HFF-Myc (cell line): ENCODE data around the gene MSI2.

ENCODE experiments used
- DNase-seq: peaks from one replicate; pipeline ENCODE4 v3.0.0-alpha.2; 2011; ENCODE audit warnings: low read depth; ENCODE audit errors: extremely low read depth
- H3K4me3 ChIP-seq: replicated peaks from 2 replicates; pipeline ENCODE4 v1.5.1; 2011; ENCODE audit warnings: low read depth, mild to moderate bottlenecking, control low read depth, low read length
- TF ChIP-seq, protein P1 (sequence below): IDR thresholded peaks from 2 replicates; pipeline ENCODE4 v1.5.1; 2012; ENCODE audit warnings: mild to moderate bottlenecking, low read depth, low read length, control low read depth; ENCODE audit errors: missing control alignments

MSI2 gene

DNA sequence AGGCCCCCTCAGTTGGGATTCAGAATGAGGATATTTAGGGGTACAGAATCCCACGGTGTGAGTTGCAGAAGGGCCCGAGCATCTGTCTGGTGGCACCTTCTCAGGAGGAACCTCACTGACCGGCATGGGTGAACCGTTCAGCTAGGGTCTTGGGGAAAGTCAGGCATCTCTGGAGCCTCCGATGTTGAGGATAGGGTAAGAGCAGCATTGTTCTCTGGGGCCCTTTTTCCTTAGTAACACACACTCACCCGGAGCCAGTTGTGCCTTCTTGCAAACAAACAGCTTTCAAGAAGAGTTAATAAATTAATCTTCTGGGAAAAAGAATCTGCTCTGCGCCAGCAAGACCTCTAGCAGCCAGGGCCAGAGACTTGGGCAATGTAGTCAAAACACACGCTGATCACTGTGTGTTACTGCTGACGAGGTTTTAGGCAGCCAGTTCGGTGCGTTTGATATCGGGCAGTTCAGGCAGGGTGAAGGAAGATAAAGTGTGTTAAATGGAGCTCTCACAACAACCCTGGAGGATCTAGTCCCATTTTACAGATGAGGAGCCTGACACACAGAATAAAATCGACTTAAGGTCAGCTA lies 48.9 kb downstream of the MSI2 start:
- no peak for DNase-seq
- TF ChIP-seq, protein P1, sequence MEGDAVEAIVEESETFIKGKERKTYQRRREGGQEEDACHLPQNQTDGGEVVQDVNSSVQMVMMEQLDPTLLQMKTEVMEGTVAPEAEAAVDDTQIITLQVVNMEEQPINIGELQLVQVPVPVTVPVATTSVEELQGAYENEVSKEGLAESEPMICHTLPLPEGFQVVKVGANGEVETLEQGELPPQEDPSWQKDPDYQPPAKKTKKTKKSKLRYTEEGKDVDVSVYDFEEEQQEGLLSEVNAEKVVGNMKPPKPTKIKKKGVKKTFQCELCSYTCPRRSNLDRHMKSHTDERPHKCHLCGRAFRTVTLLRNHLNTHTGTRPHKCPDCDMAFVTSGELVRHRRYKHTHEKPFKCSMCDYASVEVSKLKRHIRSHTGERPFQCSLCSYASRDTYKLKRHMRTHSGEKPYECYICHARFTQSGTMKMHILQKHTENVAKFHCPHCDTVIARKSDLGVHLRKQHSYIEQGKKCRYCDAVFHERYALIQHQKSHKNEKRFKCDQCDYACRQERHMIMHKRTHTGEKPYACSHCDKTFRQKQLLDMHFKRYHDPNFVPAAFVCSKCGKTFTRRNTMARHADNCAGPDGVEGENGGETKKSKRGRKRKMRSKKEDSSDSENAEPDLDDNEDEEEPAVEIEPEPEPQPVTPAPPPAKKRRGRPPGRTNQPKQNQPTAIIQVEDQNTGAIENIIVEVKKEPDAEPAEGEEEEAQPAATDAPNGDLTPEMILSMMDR, result no peak

DNA sequence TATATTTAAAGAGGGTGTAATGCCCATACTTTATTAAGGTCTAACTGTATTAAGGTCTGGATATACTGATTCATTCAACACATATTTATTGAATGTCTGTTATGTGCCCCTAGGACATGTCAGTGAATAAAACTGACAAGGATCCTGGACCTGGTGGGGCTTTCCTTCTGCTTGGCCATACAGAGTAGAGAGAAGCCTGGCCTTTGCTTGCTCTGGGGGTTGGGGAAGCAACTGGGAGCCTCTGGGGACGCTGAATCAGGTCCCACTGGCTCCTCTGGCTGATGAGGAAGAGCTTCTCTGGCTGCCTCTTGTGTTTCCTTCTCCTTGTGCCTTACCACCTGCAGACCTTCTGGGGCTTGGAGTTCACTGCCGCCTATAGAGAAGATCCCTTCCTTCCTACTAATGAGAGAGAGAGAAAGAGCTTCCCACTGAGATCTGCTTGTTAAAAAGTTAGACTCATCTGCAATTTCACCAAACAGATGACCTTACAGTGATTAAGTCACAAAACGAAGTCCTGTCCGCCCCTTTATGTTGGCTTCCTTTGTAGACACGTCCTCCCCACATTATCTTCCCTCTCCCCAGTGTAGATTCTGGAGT lies 49.7 kb downstream of the MSI2 start:
- no peak overlapping the region for H3K4me3 ChIP-seq
- TF ChIP-seq, protein P1, result no peak
- no peak for DNase-seq

More for the DNA sequence above, 48.9 kb downstream of the MSI2 start:
- no peak overlapping the region for H3K4me3 ChIP-seq

DNA sequence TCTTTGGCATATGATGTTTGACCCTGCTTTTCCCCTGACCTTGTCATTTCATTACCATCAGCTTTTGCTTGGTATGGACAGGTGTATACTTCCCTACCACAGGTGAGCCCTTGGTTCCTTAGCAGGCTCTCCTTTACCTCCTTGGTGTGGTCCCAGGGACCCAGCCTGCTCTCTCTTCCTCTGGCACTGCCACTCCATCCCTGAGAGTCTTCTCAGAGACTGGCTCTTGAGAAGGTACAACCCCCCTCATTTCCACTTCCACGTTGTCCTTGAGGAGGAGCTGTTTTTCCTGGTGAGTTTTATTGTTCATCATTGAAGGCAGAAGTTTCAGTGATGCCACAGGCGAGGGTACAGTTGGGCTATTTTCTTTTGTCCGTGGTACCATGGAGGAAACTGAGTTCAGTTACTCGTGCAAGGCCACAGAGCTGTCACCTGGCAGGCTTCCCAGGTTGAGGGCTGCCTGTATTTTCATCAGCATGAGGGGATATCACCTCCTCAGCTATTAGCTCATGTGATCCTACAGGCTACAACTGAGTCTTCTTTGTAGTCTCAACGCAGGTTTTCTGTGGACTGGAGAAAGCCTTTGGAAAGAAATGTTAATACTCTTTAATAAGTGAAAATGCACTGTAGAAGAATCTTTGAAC lies 52.3 kb downstream of the MSI2 start:
- no peak overlapping the region for H3K4me3 ChIP-seq
- no peak for DNase-seq
- TF ChIP-seq, protein P1, result no peak

DNA sequence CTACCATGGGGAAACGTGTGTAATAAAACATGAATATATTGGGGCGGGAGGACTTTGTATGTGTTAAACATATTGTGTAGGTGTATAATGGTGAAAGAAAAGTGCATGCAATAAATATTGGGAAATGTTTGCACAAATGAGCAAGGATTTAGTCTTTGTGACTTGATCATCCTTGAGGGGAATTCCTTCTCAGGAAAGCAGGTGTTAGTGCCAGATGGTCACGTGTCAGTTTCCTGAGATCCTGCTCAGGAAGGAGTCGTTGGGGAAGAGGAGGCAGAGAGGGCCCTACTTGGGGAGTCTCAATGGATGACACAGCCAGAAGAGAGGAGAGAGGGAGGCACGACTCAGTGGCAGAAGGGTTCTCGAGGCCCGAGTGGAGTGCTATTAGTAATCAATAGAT lies 53.2 kb downstream of the MSI2 start:
- no peak overlapping the region for H3K4me3 ChIP-seq
- TF ChIP-seq, protein P1, result no peak
- no peak for DNase-seq

DNA sequence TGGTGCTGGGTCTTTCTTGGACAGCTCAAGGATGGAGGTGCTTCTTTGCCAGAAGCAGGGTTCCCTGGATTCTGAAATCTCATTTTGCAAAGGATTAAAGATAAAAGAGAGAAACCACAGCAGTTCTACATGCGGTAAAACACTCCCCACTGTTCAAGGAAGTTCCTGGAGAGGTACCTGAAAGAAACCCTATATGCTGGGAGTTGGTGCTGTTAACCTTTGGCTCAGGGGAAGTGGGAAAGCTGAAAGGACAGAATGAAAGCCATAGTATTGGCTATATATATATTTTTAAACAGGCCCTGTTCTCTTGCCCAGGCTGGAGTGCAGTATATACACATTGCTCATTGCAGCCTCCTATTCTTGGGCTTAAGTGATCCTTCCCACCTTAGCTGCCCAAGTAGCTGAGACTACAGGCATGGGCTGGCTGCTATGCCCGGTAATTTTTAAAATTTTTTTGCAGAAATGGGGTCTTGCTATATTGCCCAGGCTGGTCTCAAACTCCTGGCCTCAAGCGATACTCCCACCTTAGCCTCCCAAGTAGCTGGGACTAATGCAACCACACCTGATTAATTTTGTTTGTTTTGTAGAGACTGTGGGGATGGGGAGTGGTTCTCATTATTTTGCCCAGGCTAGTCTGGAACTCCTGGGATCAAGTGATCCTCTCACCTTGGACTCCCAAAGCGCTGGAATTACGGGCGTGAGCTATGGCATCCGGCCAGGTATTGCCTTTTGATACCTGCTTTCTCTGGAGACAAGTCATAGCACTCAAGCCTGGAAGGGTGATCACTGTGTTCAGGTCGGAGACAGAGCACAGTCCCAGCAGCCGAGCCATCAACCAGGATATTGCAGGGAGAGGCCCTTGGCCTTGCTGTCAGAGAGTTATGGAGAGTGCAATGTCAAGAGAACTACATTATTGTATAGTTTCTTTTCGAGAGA lies 55.2 kb downstream of the MSI2 start:
- H3K4me3 ChIP-seq, result no peak overlapping the region
- DNase-seq, result no peak
- TF ChIP-seq, protein P1, result no peak

DNA sequence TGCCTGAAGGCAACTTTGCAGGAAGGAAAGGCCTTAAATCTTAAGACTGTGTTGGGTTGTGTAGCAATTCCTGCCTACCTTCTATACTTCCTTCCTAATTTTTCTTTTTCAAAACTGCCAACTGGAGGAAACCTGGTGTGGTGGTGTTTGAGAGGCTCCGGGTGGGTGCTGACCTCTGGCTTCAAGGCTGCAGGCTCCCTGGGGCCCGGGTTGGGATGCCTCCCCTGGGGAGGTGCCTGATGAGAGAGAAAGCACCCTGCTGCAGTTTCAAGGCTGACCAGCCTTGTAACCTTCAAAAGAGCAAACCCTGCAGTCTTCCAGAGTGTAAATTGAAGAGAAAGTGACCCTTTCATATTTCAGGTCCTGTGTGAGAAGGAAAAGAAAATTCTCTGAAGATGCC lies 55.9 kb downstream of the MSI2 start:
- no peak for DNase-seq
- TF ChIP-seq, protein P1, result no peak
- H3K4me3 ChIP-seq, result no peak overlapping the region
